IMR-90 (cell line): ENCODE data around the gene YPEL5. TPM values are rescaled to one million over a fixed set of nuclear protein-coding genes. Genes with fewer than 3 reads are reported as not detected.

Experiments used
- ATAC-seq: fragments of 200-7000 bp; cut with Tn5 transposase; 2 replicates; pipeline ENCODE4 v1.9.1; 2020; ENCODE audit warnings: low read depth, mild to moderate bottlenecking, moderate library complexity
- BruUV-seq: library from RNA; stranded (reverse); fragments of 400-500 nt; replicated peaks from 2 replicates; lab custom pipeline; 2021; lab: Mats Ljungman, UMichigan
- CTCF ChIA-PET: fragments of 300-600 bp; formaldehyde crosslinking; extraction: SDS; loops from one replicate; lab custom pipeline; 2021; ENCODE audit warnings: antibody characterized with exemption; lab: Yijun Ruan, JAX
- POLR2A ChIA-PET: fragments of 300-600 bp; sonication (Branson Sonifier 250); formaldehyde crosslinking; loops from one replicate; lab custom pipeline; 2022; ENCODE audit warnings: antibody characterized with exemption; ENCODE audit not compliant: unreplicated experiment; lab: Charles Lee
- DNase-seq: peaks from one replicate; pipeline ENCODE4 v3.0.0; 2013
- H2AFZ ChIP-seq: replicated peaks from 2 replicates; pipeline ENCODE3; 2013; ENCODE audit warnings: low read length, mild to moderate bottlenecking; ENCODE audit not compliant: poor library complexity
- H2AK5ac ChIP-seq: 2 replicates; pipeline ENCODE4 v1.6.1; 2013; ENCODE audit warnings: low read depth, low read length, inconsistent platforms
- H2AK9ac ChIP-seq: replicated peaks from 2 replicates; pipeline ENCODE3; 2013; ENCODE audit warnings: mild to moderate bottlenecking, low read depth, low read length, moderate library complexity; ENCODE audit not compliant: poor library complexity
- H2BK120ac ChIP-seq: 2 replicates; pipeline ENCODE4 v1.6.1; 2013; ENCODE audit warnings: low read depth, low read length, inconsistent platforms
- H2BK15ac ChIP-seq: 3 replicates; pipeline ENCODE4 v1.6.1; 2013; ENCODE audit warnings: low read depth, low read length, inconsistent platforms
- H2BK20ac ChIP-seq: 2 replicates; pipeline ENCODE4 v1.6.1; 2013; ENCODE audit warnings: low read depth, mild to moderate bottlenecking, inconsistent platforms, low read length, moderate library complexity
- H2BK5ac ChIP-seq: 2 replicates; pipeline ENCODE4 v1.6.1; 2013; ENCODE audit warnings: mild to moderate bottlenecking, low read depth, low read length, inconsistent platforms; ENCODE audit not compliant: poor library complexity, severe bottlenecking
- H3K14ac ChIP-seq: replicated peaks from 2 replicates; pipeline ENCODE4 v1.6.1; 2013; ENCODE audit warnings: low read depth, low read length, inconsistent platforms
- H3K18ac ChIP-seq: 2 replicates; pipeline ENCODE4 v1.6.1; 2013; ENCODE audit warnings: low read depth, low read length, control low read depth
- H3K23ac ChIP-seq: 2 replicates; pipeline ENCODE4 v1.6.1; 2013; ENCODE audit warnings: low read depth, low read length, inconsistent platforms
- H3K27ac ChIP-seq: 2 replicates; pipeline ENCODE4 v1.5.1; 2013; ENCODE audit warnings: mild to moderate bottlenecking, control low read depth, low read length; ENCODE audit not compliant: insufficient read depth
- H3K27me3 ChIP-seq: 2 replicates; pipeline ENCODE4 v1.6.1; 2013; ENCODE audit warnings: low read length; ENCODE audit not compliant: control insufficient read depth, insufficient read depth
- H3K36me3 ChIP-seq: 2 replicates; pipeline ENCODE4 v1.6.1; 2013; ENCODE audit warnings: low read length, mixed read lengths; ENCODE audit not compliant: control insufficient read depth, insufficient read depth
- H3K4ac ChIP-seq: 2 replicates; pipeline ENCODE4 v1.6.1; 2013; ENCODE audit warnings: low read depth, low read length, inconsistent platforms
- H3K4me1 ChIP-seq: 2 replicates; pipeline ENCODE4 v1.6.1; 2013; ENCODE audit warnings: low read length, mixed read lengths; ENCODE audit not compliant: control insufficient read depth, insufficient read depth
- H3K4me2 ChIP-seq: 2 replicates; pipeline ENCODE4 v1.6.1; 2013; ENCODE audit warnings: low read depth, mild to moderate bottlenecking, control low read depth, low read length, moderate library complexity
- H3K4me3 ChIP-seq: 2 replicates; pipeline ENCODE4 v1.5.1; 2013; ENCODE audit warnings: low read depth, mild to moderate bottlenecking, control low read depth, low read length, moderate library complexity; ENCODE audit not compliant: insufficient read depth
- H3K56ac ChIP-seq: 2 replicates; pipeline ENCODE4 v1.6.1; 2013; ENCODE audit warnings: low read length, inconsistent platforms; ENCODE audit not compliant: insufficient read depth; ENCODE audit errors: extremely low read depth
- H3K79me1 ChIP-seq, 2 experiments: 2 replicates each; pipeline ENCODE4 v1.6.1; 2013; ENCODE audit warnings: low read length in 2 of 2, inconsistent platforms in 1 of 2, low read depth in 1 of 2
- H3K9ac ChIP-seq: 2 replicates; pipeline ENCODE4 v1.6.1; 2013; ENCODE audit warnings: low read depth, low read length, control low read depth
- H3K9me1 ChIP-seq: 2 replicates; pipeline ENCODE4 v1.6.1; 2013; ENCODE audit warnings: low read length, inconsistent platforms; ENCODE audit not compliant: insufficient read depth
- H3K9me3 ChIP-seq: 2 replicates; pipeline ENCODE4 v1.6.1; 2013; ENCODE audit warnings: low read length; ENCODE audit not compliant: control insufficient read depth, insufficient read depth
- H4K20me1 ChIP-seq: 2 replicates; pipeline ENCODE4 v1.6.1; 2013; ENCODE audit warnings: low read length, inconsistent platforms; ENCODE audit not compliant: insufficient read depth
- H4K5ac ChIP-seq: 2 replicates; pipeline ENCODE4 v1.6.1; 2013; ENCODE audit warnings: mild to moderate bottlenecking, low read depth, low read length, control low read depth
- H4K8ac ChIP-seq, 2 experiments: 2 replicates each; pipeline ENCODE4 v1.6.1; 2013; ENCODE audit warnings: low read depth in 2 of 2, low read length in 2 of 2, control low read depth in 1 of 2, inconsistent platforms in 1 of 2
- H4K91ac ChIP-seq: 2 replicates; pipeline ENCODE4 v1.6.1; 2013; ENCODE audit warnings: low read depth, low read length, inconsistent platforms; ENCODE audit not compliant: insufficient read depth
- BHLHE40 ChIP-seq: fragments of 150-350 bp; IDR thresholded peaks from 2 replicates; pipeline ENCODE4 v1.6.1; 2016; ENCODE audit warnings: mild to moderate bottlenecking, low read depth, low read length
- CEBPB ChIP-seq: IDR thresholded peaks from 2 replicates; pipeline ENCODE4 v1.6.1; 2012; ENCODE audit warnings: low read depth, low read length, improper control_type of control experiment
- CHD1 ChIP-seq: IDR thresholded peaks from 2 replicates; pipeline ENCODE4 v1.6.1; 2012; ENCODE audit warnings: low read depth, low read length, improper control_type of control experiment
- FOS ChIP-seq: fragments of 150-350 bp; IDR thresholded peaks from 2 replicates; pipeline ENCODE4 v1.6.1; 2016; ENCODE audit warnings: low read depth, low read length
- MAFK ChIP-seq: IDR thresholded peaks from 2 replicates; pipeline ENCODE4 v1.6.1; 2012; ENCODE audit warnings: low read depth, low read length, improper control_type of control experiment
- MAZ ChIP-seq: IDR thresholded peaks from 2 replicates; pipeline ENCODE4 v1.6.1; 2012; ENCODE audit warnings: low read depth, mild to moderate bottlenecking, low read length, improper control_type of control experiment, moderate library complexity, borderline replicate concordance
- MXI1 ChIP-seq: IDR thresholded peaks from 2 replicates; pipeline ENCODE4 v1.6.1; 2012; ENCODE audit warnings: low read depth, mild to moderate bottlenecking, low read length, moderate library complexity, borderline replicate concordance
- POLR2A ChIP-seq: IDR thresholded peaks from 2 replicates; pipeline ENCODE4 v1.6.1; 2012; ENCODE audit warnings: mild to moderate bottlenecking, low read depth, low read length
- RAD21 ChIP-seq: IDR thresholded peaks from 2 replicates; pipeline ENCODE4 v1.6.1; 2012; ENCODE audit warnings: low read length, improper control_type of control experiment
- SMC3 ChIP-seq: fragments of 150-350 bp; IDR thresholded peaks from 2 replicates; pipeline ENCODE4 v1.6.1; 2016; ENCODE audit warnings: low read depth, mild to moderate bottlenecking, antibody characterized with exemption, low read length, moderate library complexity
- WGBS, 2 experiments: methylation state at CpG; one replicate each; pipeline versions ENCODE4 v1.1.5 to v1.1.7; 2013; ENCODE audit warnings: missing lambda C conversion rate in 2 of 2; ENCODE audit not compliant: insufficient read length in 1 of 2; ENCODE audit errors: extremely low coverage in 2 of 2; 5-methylcytosine and 5-hydroxymethylcytosine counted together
- dilution Hi-C: fragments of 300-500 bp; cut with HindIII; formaldehyde crosslinking; loops from one replicate; pipeline ENCODE4 v1.14.3; 2018; ENCODE audit warnings: low sequenced_read_pairs; ENCODE audit not compliant: unreplicated experiment
- in situ Hi-C: fragments of 300-500 bp; cut with MboI; formaldehyde crosslinking; loops from 3 replicates; pipeline ENCODE4 v1.14.3; 2019; ENCODE audit warnings: low sequenced_read_pairs, inconsistent platforms, mixed read lengths
- intact Hi-C: fragments of 100-400 bp; cut with micrococcal nuclease; formaldehyde crosslinking; loops from 2 replicates; pipeline ENCODE4 v1.10.0; 2022
- polyA plus RNA-seq, 3 experiments: library from polyadenylated mRNA; depleted of rRNA; stranded (reverse); fragments of >200 nt; gene quantifications; 2 replicates each; pipeline ENCODE4 v1.2.3, GENCODE V29; 2012; ENCODE audit warnings: low replicate concordance in 1 of 3
- total RNA-seq: library from RNA; depleted of rRNA; stranded (reverse); fragments of >200 nt; gene quantifications from 2 replicates; pipeline ENCODE4 v1.2.3, GENCODE V29; 2012

YPEL5 gene
- total and polyA plus RNA-seq, 2 of the 4 experiments (the other 2 are of a cell fraction), result 40.7 to 62.6 TPM

GRCh38 chr2:30115981-30116285, 30.9 kb upstream of the YPEL5 start:
- H3K4me1 ChIP-seq, result peaks cover 13% of the 10 kb centered on the region
- no TSS peak for BruUV-seq
- intact Hi-C loops, result loop anchor here (1.0 to 2.0 kb wide), 2 partner anchors 26 to 193 kb away; no protein-coding TSS in a partner anchor
- no peak overlapping the region for H2BK20ac ChIP-seq
- no peak for TF ChIP-seq MXI1
- TF ChIP-seq RAD21, result no peak
- no peak for TF ChIP-seq BHLHE40
- TF ChIP-seq FOS, result no peak
- no peak for TF ChIP-seq CHD1
- no peak for TF ChIP-seq SMC3
- no peak for TF ChIP-seq MAZ
- TF ChIP-seq POLR2A, result no peak
- no peak for TF ChIP-seq CEBPB
- no peak for TF ChIP-seq MAFK
- H2BK120ac ChIP-seq, result no peak overlapping the region
- no peak overlapping the region for H4K8ac ChIP-seq
- H2AK9ac ChIP-seq, result no peak overlapping the region
- no peak for ATAC-seq
- CTCF ChIA-PET, result interaction anchor here (0.9 to 1.8 kb wide), 3 partner anchors 25 to 28 kb away, joined by 3 to 8 read pairs (median 5); no protein-coding TSS in a partner anchor
- H2BK5ac ChIP-seq, result no peak overlapping the region
- H3K27me3 ChIP-seq, result peaks cover 15% of the 10 kb centered on the region
- no peak overlapping the region for H2AFZ ChIP-seq
- no peak for DNase-seq
- no peak overlapping the region for H3K56ac ChIP-seq
- H4K91ac ChIP-seq, result no peak overlapping the region
- in situ Hi-C loops, result loop anchor here (10.0 kb wide), 1 partner anchor 191 kb away; the partner anchor contains the start of gene ALK
- H3K79me1 ChIP-seq, result no peaks in the 10 kb centered on the region
- no peaks in the 10 kb centered on the region for H3K9me3 ChIP-seq
- peaks cover 4% of the 10 kb centered on the region for H3K9me1 ChIP-seq
- no peak overlapping the region for H3K4ac ChIP-seq
- no peak overlapping the region for H3K23ac ChIP-seq
- no peak overlapping the region for H3K14ac ChIP-seq
- H3K18ac ChIP-seq, result no peak overlapping the region
- no peak overlapping the region for H3K4me2 ChIP-seq
- WGBS, 2 experiments, result 86% methylated on average over 1 of the region's 5 CpGs; no CpG with 5 or more reads in 1 of the 2 experiments
- dilution Hi-C loops, result no loop called here
- no peak overlapping the region for H3K9ac ChIP-seq
- no peak overlapping the region for H2AK5ac ChIP-seq
- H3K36me3 ChIP-seq, result no peaks in the 10 kb centered on the region
- no peak overlapping the region for H3K4me3 ChIP-seq
- H3K27ac ChIP-seq, result no peak overlapping the region
- no peaks in the 10 kb centered on the region for H4K20me1 ChIP-seq
- no peak overlapping the region for H2BK15ac ChIP-seq
- POLR2A ChIA-PET, result no interaction called here
- H4K5ac ChIP-seq, result no peak overlapping the region
